Measurements from ENCODE around the gene MUL1. TPM values are rescaled to one million over a fixed set of nuclear protein-coding genes. Genes with fewer than 3 reads are reported as not detected.

The MUL1 gene
- total and polyA plus RNA-seq, 3 donors from 2014 or later = 22.4 to 32.0 (median 28.9) TPM

DNA sequence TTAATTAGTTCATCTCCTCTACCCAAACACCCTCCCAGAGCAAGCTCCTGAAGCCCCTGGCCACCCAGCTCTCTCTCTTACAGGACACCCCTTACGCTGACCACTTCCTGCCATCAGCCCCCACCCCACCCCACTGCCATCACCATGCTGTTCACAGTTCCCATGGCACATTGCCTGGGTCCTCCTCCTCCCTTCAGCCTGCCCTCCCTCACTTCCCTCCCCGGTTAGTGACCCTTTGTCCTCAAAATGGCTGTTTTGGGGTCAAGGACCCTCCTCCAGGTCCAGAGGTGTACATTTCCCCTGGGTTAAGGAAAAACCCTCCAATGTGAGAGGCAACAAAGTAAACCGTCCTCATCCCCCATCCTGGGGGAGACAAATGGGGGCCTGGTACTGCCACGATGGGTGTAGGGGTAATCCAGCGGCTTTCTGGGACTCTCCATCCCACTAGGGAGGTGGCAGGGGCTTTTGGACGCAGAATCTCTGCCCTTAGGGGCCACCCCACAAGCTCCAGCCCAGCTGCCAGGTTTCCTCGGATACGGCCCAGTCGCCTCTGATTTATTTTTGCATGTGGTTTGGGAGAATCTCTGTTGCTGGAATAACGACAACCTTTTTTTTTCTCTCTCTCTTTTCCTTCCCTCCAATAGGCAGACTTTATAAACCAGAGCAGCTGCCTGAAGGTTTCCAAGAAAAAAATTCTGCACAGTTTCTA lies 30.4 kb downstream of the MUL1 start:
- H3K36me3 ChIP-seq (ENCODE audit: low read depth, missing control alignments) = no peaks in the 10 kb centered on the region
- intact Hi-C loops (cut with DNase I; ENCODE audit: low total_unique reads) = no loop called here
- no peak overlapping the region for H3K4me3 ChIP-seq
- TF ChIP-seq, protein P1, sequence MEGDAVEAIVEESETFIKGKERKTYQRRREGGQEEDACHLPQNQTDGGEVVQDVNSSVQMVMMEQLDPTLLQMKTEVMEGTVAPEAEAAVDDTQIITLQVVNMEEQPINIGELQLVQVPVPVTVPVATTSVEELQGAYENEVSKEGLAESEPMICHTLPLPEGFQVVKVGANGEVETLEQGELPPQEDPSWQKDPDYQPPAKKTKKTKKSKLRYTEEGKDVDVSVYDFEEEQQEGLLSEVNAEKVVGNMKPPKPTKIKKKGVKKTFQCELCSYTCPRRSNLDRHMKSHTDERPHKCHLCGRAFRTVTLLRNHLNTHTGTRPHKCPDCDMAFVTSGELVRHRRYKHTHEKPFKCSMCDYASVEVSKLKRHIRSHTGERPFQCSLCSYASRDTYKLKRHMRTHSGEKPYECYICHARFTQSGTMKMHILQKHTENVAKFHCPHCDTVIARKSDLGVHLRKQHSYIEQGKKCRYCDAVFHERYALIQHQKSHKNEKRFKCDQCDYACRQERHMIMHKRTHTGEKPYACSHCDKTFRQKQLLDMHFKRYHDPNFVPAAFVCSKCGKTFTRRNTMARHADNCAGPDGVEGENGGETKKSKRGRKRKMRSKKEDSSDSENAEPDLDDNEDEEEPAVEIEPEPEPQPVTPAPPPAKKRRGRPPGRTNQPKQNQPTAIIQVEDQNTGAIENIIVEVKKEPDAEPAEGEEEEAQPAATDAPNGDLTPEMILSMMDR (IDR thresholded peaks at IDR 0.05) = no peak
- no peak for TF ChIP-seq POLR2A (IDR thresholded peaks at IDR 0.05)
- no peaks in the 10 kb centered on the region for H3K9me3 ChIP-seq
- H3K4me1 ChIP-seq = peaks cover 29% of the 10 kb centered on the region
- H3K27ac ChIP-seq = no peak overlapping the region
- DNase-seq = peak; percentile 38
- 54 to 60% methylated on average over 10 of the region's 10 CpGs for WGBS, 2 donors
- H3K27me3 ChIP-seq = no peaks in the 10 kb centered on the region

DNA sequence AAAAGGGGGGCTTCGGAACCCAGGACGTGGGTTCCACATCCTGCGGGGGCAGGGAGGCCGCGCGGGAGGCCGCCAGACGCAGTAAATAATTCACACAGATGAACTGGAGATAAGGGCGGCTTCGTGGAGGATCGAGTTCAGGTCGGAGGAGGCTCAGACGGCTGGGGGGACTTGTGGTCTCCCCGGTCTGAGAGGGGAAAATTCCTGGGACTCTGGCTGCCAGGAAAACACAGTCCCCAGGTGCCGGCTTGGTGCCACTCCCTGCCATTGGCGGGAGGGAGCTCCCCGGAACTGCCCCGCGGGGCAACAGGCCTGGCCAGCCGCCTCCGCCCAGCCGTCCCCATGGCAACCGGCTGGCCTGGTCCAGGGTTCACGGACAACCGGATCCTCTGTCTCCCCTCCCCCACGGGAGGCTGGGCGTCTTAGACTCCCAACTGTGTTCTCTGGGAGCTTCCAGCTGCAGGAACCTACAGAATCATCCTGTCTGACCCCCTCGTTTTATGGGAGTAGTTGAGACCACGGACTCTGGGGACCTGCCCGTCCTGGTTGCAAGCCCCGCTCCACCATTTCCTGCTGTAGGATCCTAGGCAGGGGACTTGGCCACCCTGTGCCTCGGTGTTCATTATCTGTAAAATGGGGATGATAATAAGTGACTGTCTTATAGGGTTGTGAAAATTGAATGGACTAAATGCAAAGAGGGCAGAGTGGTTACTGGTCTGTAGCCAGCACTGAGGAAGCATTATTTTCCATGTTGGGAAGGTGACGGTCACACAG lies 31.5 kb downstream of the MUL1 start:
- TF ChIP-seq POLR2A (IDR thresholded peaks at IDR 0.05) = no peak
- TF ChIP-seq, protein P1 (IDR thresholded peaks at IDR 0.05) = no peak
- Histone ChIP-seq H3K36me3 (ENCODE audit: low read depth, missing control alignments) (no peaks in the 10 kb centered on the region), H3K9me3 (no peaks in the 10 kb centered on the region), H3K27me3 (no peaks in the 10 kb centered on the region), H3K27ac (peak overlapping the region in 1 of 2 donors; percentile 1), H3K4me3 (peak overlapping the region in 1 of 2 donors; percentile 36), H3K4me1 (peaks cover 29% of the 10 kb centered on the region)
- 7 to 15% methylated on average over 11 to 33 of the region's 33 CpGs for WGBS, 2 donors
- peak; percentile 60 for DNase-seq
- intact Hi-C loops (cut with DNase I; ENCODE audit: low total_unique reads) = no loop called here

DNA sequence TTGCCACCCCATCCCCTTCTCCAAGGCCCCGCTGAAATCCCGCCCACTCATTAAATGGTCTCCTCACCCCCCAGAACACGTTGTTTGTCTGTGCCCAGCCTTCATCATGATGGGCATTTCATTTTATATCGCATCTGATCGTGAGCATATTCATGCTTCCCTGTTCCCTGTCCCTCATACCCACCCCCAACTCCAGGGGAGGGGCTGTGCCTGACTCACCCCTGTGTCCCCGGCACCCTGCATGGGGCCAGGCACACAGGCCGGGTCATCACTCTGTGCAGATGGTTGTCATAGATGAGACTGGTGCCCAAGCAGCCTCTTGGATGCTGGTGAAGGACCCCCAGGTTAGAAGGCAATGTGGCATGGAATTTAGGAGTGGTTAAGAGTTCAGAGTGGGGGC lies 33.0 kb downstream of the MUL1 start:
- DNase-seq = no peak
- Histone ChIP-seq H3K27ac (no peak overlapping the region), H3K36me3 (ENCODE audit: low read depth, missing control alignments) (no peaks in the 10 kb centered on the region), H3K27me3 (no peaks in the 10 kb centered on the region), H3K4me1 (peaks cover 29% of the 10 kb centered on the region), H3K4me3 (no peak overlapping the region), H3K9me3 (no peaks in the 10 kb centered on the region)
- intact Hi-C loops (cut with DNase I; ENCODE audit: low total_unique reads) = no loop called here
- TF ChIP-seq, protein P1 (IDR thresholded peaks at IDR 0.05) = no peak
- no peak for TF ChIP-seq POLR2A (IDR thresholded peaks at IDR 0.05)
- 70 to 78% methylated on average over 7 of the region's 7 CpGs for WGBS, 2 donors

DNA sequence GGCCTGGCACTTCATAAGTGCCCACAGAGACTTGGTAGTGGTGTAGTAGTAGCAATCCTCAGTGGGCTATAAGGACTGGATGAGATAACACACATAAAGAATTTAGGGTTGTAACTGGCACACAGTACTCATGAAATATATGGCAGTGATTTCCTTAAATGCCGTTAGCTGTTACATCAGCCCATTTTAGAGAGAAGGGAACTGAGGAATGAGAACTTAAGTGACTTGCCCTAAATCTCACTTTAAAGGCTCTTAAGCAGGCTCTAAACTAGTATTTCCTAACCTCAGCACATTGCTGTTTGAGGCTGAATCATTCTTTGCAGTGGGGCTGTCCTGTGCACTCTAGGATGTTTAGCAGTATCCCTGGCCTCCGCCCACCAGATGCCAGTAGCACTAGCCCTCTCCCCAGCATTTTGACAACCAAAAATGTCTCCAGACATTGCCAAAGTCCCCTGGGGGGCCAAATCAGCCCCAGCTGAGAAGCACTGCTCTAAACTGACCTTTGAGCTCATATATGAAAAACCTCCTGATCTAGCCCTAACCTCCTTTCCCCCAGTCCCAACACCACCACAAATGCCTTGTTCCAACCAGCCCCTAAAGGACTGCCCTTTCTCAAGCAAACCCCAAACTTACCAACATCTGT lies 33.5 kb downstream of the MUL1 start:
- no peaks in the 10 kb centered on the region for H3K27me3 ChIP-seq

More for the DNA sequence above, 33.5 kb downstream of the MUL1 start:
- WGBS, 2 donors = 71 to 98% methylated on average over 2 of the region's 2 CpGs
- Histone ChIP-seq H3K4me1 (peaks cover 29% of the 10 kb centered on the region), H3K4me3 (no peak overlapping the region), H3K9me3 (no peaks in the 10 kb centered on the region), H3K27ac (no peak overlapping the region), H3K36me3 (ENCODE audit: low read depth, missing control alignments) (no peaks in the 10 kb centered on the region)
- intact Hi-C loops (cut with DNase I; ENCODE audit: low total_unique reads) = no loop called here
- DNase-seq = no peak
- TF ChIP-seq POLR2A (IDR thresholded peaks at IDR 0.05) = no peak
- TF ChIP-seq, protein P1 (IDR thresholded peaks at IDR 0.05) = no peak

All from testis (tissue), 3 donors.